ENCODE results near the gene PGGHG.

DNA sequence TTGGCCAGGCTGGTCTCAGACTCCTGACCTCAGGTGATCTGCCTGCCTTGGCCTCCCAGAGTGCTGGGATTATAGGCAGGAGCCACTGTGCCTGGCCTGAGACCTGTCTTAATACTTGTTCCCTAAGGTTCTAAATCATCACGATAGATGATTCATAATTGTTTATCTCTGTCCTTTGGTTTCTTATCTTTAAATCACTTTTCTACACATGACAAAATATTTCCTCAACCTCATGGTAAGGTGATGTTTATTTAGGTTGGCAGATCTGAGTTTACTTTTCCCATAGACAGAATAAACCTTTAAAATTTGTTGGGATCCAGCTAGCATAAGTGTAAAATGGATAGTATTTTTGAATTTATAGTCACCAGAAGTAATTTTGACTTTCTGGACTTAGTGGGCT lies 48.6 kb upstream of the PGGHG start:
- TF ChIP-seq, protein P1, sequence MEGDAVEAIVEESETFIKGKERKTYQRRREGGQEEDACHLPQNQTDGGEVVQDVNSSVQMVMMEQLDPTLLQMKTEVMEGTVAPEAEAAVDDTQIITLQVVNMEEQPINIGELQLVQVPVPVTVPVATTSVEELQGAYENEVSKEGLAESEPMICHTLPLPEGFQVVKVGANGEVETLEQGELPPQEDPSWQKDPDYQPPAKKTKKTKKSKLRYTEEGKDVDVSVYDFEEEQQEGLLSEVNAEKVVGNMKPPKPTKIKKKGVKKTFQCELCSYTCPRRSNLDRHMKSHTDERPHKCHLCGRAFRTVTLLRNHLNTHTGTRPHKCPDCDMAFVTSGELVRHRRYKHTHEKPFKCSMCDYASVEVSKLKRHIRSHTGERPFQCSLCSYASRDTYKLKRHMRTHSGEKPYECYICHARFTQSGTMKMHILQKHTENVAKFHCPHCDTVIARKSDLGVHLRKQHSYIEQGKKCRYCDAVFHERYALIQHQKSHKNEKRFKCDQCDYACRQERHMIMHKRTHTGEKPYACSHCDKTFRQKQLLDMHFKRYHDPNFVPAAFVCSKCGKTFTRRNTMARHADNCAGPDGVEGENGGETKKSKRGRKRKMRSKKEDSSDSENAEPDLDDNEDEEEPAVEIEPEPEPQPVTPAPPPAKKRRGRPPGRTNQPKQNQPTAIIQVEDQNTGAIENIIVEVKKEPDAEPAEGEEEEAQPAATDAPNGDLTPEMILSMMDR (IDR thresholded peaks at IDR 0.05), result no peak
- no peak for TF ChIP-seq EZH2phosphoT487 (IDR thresholded peaks at IDR 0.05)
- TF ChIP-seq EZH2 (IDR thresholded peaks at IDR 0.05), result no peak
